Gastrocnemius medialis (tissue), 4 donors: ENCODE results near the gene CHERP. TPM values are rescaled to one million over a fixed set of nuclear protein-coding genes. Genes with fewer than 3 reads are reported as not detected.

ENCODE experiments used
- ATAC-seq, 2 donors: fragments of 150-250 bp; one replicate each; pipeline ENCODE4 v1.9.1; 2016
- DNase-seq, 2 donors: peaks; one replicate each; pipeline ENCODE4 v3.0.0-alpha.2; 2019
- H3K27ac ChIP-seq, 4 donors: fragments of 200-600 bp; sonication (generic); 1 replicate in 1 of 4; 2 replicates in 3 of 4; pipeline ENCODE4 v1.5.1; 2016 to 2018; ENCODE audit warnings: mild to moderate bottlenecking in 2 of 4, moderate library complexity in 1 of 4
- H3K27me3 ChIP-seq, 3 donors: fragments of 200-600 bp; sonication (generic) in 2 of 3; 1 replicate in 1 of 3; 2 replicates in 2 of 3; pipeline versions ENCODE4 v1.5.1 to v1.6.0; 2016 to 2019; ENCODE audit warnings: mild to moderate bottlenecking in 1 of 3, moderate library complexity in 1 of 3
- H3K36me3 ChIP-seq, 2 donors: fragments of 200-600 bp; sonication (generic) in 1 of 2; one replicate each; pipeline ENCODE4 v1.5.1; 2017 to 2018
- H3K4me1 ChIP-seq, 2 donors: fragments of 200-600 bp; sonication (generic) in 1 of 2; one replicate each; pipeline ENCODE4 v1.5.1; 2016 to 2017; ENCODE audit warnings: mild to moderate bottlenecking in 2 of 2
- H3K4me3 ChIP-seq, 4 donors: fragments of 200-600 bp; sonication (generic) in 3 of 4; 1 replicate in 1 of 4; 2 replicates in 3 of 4; pipeline ENCODE4 v1.5.1; 2016 to 2019; ENCODE audit warnings: mild to moderate bottlenecking in 2 of 4
- H3K9me3 ChIP-seq, 3 donors: fragments of 200-600 bp; sonication (generic) in 2 of 3; 1 replicate in 1 of 3; 2 replicates in 2 of 3; pipeline ENCODE4 v1.5.1; 2016 to 2019
- POLR2A ChIP-seq, 2 donors: fragments of 450-650 bp; IDR thresholded peaks; one replicate each; pipeline ENCODE4 v1.6.1; 2017; ENCODE audit warnings: antibody characterized with exemption in 2 of 2, mild to moderate bottlenecking in 2 of 2, moderate library complexity in 2 of 2
- in situ Hi-C, 4 donors: fragments of 200-750 bp; cut with MboI; loops; one replicate each; pipeline versions ENCODE4 v1.15.0 to v1.8.0; 2017; ENCODE audit warnings: low sequenced_read_pairs in 4 of 4
- intact Hi-C: fragments of 100-400 bp; cut with DNase I; formaldehyde crosslinking; loops from one replicate; pipeline ENCODE4 v1.15.1; 2023; ENCODE audit warnings: low total_unique reads
- total RNA-seq, 4 donors: library from RNA; depleted of rRNA; stranded (reverse); fragments of >200 nt; gene quantifications; one replicate each; pipeline versions ENCODE4 v1.1.0 to v1.2.3, GENCODE V29; 2016
- TF ChIP-seq, protein P1 (sequence below), 5 experiments: fragments of 450-650 bp in 3 of 5; fragments of 200-600 bp in 2 of 5; sonication (generic) in 2 of 5; IDR thresholded peaks in 4 of 5; conservative IDR thresholded peaks in 1 of 5; 1 replicate in 4 of 5; 2 replicates in 1 of 5; pipeline ENCODE4 v1.5.1; 2016 to 2019; ENCODE audit warnings: antibody characterized with exemption in 5 of 5, mild to moderate bottlenecking in 3 of 5, moderate library complexity in 3 of 5

CHERP gene
- total RNA-seq, 4 donors from 2014 or later = 7.4 to 12.1 (median 9.8) TPM

DNA sequence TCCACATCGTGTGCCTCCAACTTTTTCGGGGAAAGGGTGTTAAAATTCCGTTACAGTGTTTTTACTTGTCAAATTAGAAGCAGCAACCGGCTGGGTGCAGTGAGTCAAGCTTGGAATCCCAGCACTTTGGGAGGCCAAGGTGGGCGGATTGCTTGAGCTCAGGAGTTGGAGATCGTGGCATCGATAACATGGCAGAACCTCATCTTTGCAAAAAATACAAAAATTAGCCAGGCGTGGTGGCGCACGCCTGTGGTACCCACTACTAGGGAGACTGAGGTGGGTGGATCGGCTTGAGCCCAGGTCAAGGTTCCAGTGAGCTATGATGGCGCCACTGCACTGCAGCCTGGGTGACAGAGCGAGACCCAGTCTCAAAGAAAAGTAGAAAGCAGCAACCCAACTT, 31.1 kb upstream of the CHERP start:
- TF ChIP-seq, protein P1, sequence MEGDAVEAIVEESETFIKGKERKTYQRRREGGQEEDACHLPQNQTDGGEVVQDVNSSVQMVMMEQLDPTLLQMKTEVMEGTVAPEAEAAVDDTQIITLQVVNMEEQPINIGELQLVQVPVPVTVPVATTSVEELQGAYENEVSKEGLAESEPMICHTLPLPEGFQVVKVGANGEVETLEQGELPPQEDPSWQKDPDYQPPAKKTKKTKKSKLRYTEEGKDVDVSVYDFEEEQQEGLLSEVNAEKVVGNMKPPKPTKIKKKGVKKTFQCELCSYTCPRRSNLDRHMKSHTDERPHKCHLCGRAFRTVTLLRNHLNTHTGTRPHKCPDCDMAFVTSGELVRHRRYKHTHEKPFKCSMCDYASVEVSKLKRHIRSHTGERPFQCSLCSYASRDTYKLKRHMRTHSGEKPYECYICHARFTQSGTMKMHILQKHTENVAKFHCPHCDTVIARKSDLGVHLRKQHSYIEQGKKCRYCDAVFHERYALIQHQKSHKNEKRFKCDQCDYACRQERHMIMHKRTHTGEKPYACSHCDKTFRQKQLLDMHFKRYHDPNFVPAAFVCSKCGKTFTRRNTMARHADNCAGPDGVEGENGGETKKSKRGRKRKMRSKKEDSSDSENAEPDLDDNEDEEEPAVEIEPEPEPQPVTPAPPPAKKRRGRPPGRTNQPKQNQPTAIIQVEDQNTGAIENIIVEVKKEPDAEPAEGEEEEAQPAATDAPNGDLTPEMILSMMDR (IDR thresholded peaks at IDR 0.05 in 4 of 5, conservative IDR thresholded peaks at IDR 0.05 in 1 of 5) = no peak
- no peak for TF ChIP-seq POLR2A (IDR thresholded peaks at IDR 0.05)
- peaks cover 0 to 17% of the 10 kb centered on the region in 2 donors for H3K36me3 ChIP-seq
- H3K4me3 ChIP-seq = peak overlapping the region; percentile 64 to 82 (median 74)
- intact Hi-C loops = loop anchor here (2.0 kb wide), 2 partner anchors 56 to 88 kb away; partner anchors contain the start of genes MED26, SMIM7 and TMEM38A
- in situ Hi-C loops = loop anchor here in 1 of 4 donors (25.0 kb wide), 1 partner anchor 264 kb away; the partner anchor contains the start of gene SIN3B
- no peak for DNase-seq
- no peaks in the 10 kb centered on the region for H3K27me3 ChIP-seq
- H3K27ac ChIP-seq = peak overlapping the region; percentile 90 to 97 (median 95)
- H3K9me3 ChIP-seq = no peaks in the 10 kb centered on the region
- ATAC-seq = no peak
- peaks cover 48 to 60% of the 10 kb centered on the region in 2 donors for H3K4me1 ChIP-seq

DNA sequence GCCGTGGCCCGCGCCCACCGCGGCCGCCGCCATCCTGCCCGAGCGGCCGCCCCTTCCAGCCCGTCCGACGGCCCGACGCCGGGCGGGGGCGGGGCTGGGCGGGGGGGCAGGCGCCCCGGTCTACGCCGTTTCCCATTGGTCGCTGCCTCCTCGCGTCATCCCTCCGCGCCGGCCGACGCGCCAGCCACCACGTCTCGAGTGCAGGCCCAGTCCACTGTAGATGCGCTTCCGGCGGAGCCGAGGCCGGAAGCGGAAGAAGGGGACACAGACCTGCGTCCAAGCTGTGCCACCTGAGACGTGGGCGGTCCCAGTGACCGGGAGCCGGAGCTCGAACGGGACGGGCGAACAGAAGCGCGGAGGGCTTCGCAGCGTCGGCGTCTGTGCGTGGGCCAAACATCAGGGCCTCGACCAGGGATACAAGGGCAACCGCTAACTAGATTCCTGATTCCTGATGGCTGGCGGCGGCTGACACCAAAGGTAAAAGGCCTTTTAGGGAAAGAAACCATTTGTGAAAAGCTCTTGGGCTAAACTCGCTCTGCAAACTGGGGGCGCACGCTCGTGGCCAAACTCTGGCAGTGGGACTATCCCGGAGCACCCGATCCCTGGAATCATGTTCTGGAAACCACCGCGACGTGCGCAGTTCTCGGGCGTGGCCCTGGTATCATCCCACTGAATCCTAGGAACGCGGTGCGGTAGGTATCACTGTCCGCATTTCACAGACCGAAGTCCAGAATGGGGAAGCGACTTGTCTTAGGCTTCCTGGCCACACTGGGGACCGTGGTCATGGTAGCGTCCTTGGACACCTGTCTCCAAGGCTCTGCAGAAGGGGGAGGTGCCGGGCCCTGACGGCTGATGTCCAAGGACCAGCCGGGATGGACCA, 30.3 kb upstream of the CHERP start, which contains the start of gene SLC35E1:
SLC35E1 (minus strand) TSS at position 84 of the 880 bp plus-strand sequence; CDS start at position 33, 51 bp downstream.
- peaks cover 48 to 57% of the 10 kb centered on the region in 2 donors for H3K4me1 ChIP-seq
- in situ Hi-C loops = loop anchor here in 1 of 4 donors (25.0 kb wide), 1 partner anchor 265 kb away; the partner anchor contains the start of gene SIN3B
- intact Hi-C loops = loop anchor here (1.0 to 2.0 kb wide), 3 partner anchors 30 to 88 kb away; partner anchors contain the start of genes CHERP, MED26, SMIM7 and TMEM38A

DNA sequence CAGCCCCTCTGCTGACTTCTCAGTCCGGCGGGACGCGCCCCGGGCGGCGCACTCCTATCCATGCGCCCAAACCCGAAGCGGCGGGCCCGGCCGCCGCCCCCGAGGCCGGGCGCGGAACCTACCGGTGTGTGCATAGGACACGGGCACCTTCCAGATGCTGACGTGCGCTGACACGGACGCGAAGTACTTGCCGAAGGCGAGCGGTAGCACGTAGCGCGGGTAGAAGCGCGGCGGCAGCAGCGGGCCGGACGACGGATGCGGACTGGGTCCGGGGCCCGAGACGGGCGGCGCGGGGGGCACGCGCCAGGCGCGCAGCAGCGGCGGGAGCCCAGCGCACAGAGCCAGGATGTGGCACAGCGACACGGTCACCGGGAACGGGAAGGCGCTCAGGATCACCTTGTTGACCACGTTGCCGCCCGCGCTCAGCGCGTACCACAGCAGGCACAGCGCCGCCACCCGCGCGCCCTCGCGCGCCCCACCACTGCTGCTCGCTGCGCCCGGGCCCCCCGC, 29.6 kb upstream of the CHERP start:
- peaks cover 0 to 23% of the 10 kb centered on the region in 2 donors for H3K36me3 ChIP-seq
- in situ Hi-C loops = loop anchor here in 1 of 4 donors (25.0 kb wide), 1 partner anchor 265 kb away; the partner anchor contains the start of gene SIN3B
- DNase-seq (no peak), ATAC-seq (peak; percentile 14 to 29)
- intact Hi-C loops = loop anchor here (1.0 to 2.0 kb wide), 3 partner anchors 30 to 89 kb away; partner anchors contain the start of genes CHERP, MED26, SMIM7 and TMEM38A
- H3K4me3 ChIP-seq = peak overlapping the region; percentile 60 to 82 (median 82)
- peaks cover 48 to 54% of the 10 kb centered on the region in 2 donors for H3K4me1 ChIP-seq
- no peaks in the 10 kb centered on the region for H3K9me3 ChIP-seq
- H3K27me3 ChIP-seq = no peaks in the 10 kb centered on the region
- TF ChIP-seq, protein P1 (IDR thresholded peaks at IDR 0.05 in 4 of 5, conservative IDR thresholded peaks at IDR 0.05 in 1 of 5) = peak in 2 of 5 experiments; percentile 7
- no peak for TF ChIP-seq POLR2A (IDR thresholded peaks at IDR 0.05)
- peak overlapping the region; percentile 68 to 88 (median 81) for H3K27ac ChIP-seq

More for the DNA sequence above, 30.3 kb upstream of the CHERP start, which contains the start of gene SLC35E1:
- peak; percentile 88 to 89 for TF ChIP-seq POLR2A (IDR thresholded peaks at IDR 0.05)
- TF ChIP-seq, protein P1 (IDR thresholded peaks at IDR 0.05 in 4 of 5, conservative IDR thresholded peaks at IDR 0.05 in 1 of 5) = no peak
- H3K4me3 ChIP-seq = peak within 1 kb of the TSS; percentile 64 to 82 (median 82)
- DNase-seq (peak; percentile 94 to 97), ATAC-seq (peak; percentile 82 to 88)
- H3K27ac ChIP-seq = peak within 1 kb of the TSS; percentile 90 to 97 (median 95)
- no peaks in the 10 kb centered on the region for H3K9me3 ChIP-seq
- no peaks in the 10 kb centered on the region for H3K27me3 ChIP-seq
- H3K36me3 ChIP-seq = peaks cover 0 to 20% of the 10 kb centered on the region in 2 donors

DNA sequence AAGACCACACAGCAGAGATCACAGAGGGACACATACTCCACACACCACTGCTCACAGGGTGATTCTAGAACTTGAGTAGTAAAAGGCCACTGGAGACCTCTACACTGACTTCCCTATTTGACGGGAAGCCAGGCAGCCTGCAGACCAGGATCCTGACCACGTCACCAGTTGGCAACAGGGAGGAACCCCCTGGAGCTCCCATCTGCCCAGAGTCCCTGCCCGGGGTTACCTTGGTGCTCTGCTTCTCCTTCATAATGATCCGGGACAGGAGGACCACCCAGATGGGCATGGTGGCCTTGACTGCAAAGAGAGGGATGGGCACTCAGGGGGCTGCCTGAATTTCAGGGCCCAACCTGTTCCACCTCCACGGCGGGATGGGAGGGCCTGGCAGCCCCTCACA, 29.0 kb upstream of the CHERP start:
- Histone ChIP-seq H3K4me1 (peaks cover 43 to 50% of the 10 kb centered on the region in 2 donors), H3K27me3 (no peaks in the 10 kb centered on the region), H3K9me3 (no peaks in the 10 kb centered on the region), H3K4me3 (peak overlapping the region; percentile 60 to 82 (median 82)), H3K36me3 (peaks cover 0 to 23% of the 10 kb centered on the region in 2 donors), H3K27ac (peak overlapping the region; percentile 68 to 88 (median 81))
- no peak for ATAC-seq
- intact Hi-C loops = no loop called here
- in situ Hi-C loops = loop anchor here in 1 of 4 donors (25.0 kb wide), 1 partner anchor 266 kb away; the partner anchor contains the start of gene SIN3B
- TF ChIP-seq, protein P1 (IDR thresholded peaks at IDR 0.05 in 4 of 5, conservative IDR thresholded peaks at IDR 0.05 in 1 of 5) = no peak
- no peak for TF ChIP-seq POLR2A (IDR thresholded peaks at IDR 0.05)
- no peak for DNase-seq
